VCaP (cell line): ENCODE measurements around the gene SLC10A3.
"Not testable (repeated sequence)": the region's sequence is repeated elsewhere in the genome, so short reads cannot be mapped to it uniquely, and the experiment has no call there.

Experiments
- H3K27ac ChIP-seq: fragments of 450-650 bp; 2 replicates; pipeline ENCODE4 v1.5.1; 2017
- TF ChIP-seq, protein P1 (sequence below): fragments of 450-650 bp; conservative IDR thresholded peaks from 2 replicates; pipeline ENCODE4 v1.5.1; 2017; ENCODE audit warnings: mild to moderate bottlenecking, moderate library complexity

Gene SLC10A3

DNA sequence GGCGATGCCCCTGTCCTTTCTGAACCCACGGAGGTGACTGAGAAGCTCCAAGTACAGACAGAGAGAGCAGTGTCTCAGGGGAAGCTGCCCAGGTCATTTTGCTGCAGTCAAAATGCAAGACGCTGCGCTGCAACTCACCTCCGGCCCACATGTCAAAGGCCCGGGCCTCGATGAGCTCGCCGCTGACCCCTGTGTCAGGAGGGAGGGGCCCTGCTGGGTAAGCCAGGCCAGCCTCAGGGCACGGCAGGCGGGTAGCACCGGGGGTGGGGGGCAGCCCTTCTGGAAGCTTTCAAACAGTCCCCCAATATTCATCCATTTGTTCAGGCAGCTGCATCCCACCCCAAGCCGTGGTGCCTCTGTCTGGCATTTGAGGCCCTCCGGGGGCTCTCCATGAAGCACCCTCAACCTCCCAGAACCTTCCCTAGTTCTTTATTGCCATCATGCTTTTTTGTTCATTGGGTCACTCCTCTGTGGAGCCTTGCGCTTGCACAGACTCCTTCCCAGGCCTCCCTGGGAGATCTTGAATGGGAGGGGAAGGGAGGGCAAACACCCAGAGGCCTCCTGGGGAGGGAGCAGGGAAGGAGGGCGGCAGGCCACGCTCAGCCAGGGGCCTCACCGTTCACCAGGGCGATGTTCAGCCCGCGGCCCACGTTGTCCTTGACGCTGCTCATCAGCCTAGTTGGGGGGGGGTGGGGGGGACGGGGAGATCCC lies 17.4 kb upstream of the SLC10A3 start:
- no peak overlapping the region for H3K27ac ChIP-seq
- TF ChIP-seq, protein P1, sequence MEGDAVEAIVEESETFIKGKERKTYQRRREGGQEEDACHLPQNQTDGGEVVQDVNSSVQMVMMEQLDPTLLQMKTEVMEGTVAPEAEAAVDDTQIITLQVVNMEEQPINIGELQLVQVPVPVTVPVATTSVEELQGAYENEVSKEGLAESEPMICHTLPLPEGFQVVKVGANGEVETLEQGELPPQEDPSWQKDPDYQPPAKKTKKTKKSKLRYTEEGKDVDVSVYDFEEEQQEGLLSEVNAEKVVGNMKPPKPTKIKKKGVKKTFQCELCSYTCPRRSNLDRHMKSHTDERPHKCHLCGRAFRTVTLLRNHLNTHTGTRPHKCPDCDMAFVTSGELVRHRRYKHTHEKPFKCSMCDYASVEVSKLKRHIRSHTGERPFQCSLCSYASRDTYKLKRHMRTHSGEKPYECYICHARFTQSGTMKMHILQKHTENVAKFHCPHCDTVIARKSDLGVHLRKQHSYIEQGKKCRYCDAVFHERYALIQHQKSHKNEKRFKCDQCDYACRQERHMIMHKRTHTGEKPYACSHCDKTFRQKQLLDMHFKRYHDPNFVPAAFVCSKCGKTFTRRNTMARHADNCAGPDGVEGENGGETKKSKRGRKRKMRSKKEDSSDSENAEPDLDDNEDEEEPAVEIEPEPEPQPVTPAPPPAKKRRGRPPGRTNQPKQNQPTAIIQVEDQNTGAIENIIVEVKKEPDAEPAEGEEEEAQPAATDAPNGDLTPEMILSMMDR = no peak

DNA sequence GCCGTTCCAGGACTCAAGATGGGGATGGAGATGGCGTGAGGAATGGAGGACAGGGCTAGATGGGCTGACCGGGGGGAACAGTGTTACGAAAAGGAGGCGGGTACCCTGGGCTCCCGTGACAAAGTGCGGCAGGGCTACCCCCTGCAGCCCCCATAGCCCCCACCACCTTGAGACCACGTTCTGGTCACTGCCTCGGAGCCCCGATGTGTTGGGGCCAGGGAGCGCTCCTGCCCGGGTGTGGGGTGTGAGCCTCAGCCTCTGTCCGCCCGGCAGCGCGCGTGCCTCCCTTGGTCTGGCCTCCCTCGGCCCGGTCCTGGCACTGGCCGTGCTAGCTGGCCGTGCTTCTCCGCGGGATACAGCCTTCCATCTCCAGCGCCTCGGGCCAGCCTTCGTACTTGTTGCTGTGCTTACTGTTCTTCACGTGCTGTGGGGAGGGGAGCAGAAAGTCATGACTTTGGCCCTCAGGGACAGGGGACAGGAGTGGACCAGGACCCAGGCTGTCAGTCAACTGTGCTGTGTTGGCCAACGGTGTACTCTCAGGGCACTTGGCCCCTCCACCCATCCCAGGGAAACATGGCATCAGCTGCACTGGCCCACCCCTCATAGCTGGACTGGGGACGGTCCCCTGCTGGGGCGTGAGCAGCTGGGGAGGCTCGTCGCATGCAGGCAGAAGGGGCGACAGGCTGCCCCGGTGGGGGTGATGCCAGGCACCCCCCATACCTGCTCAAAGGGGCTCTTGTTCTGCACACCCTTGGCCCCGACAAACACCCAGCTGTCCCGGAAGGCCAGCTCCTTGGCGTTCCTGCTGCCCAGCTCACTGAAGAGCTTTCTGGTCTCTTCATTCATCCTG lies 16.3 kb upstream of the SLC10A3 start:
- TF ChIP-seq, protein P1 = no peak
- H3K27ac ChIP-seq = no peak overlapping the region

DNA sequence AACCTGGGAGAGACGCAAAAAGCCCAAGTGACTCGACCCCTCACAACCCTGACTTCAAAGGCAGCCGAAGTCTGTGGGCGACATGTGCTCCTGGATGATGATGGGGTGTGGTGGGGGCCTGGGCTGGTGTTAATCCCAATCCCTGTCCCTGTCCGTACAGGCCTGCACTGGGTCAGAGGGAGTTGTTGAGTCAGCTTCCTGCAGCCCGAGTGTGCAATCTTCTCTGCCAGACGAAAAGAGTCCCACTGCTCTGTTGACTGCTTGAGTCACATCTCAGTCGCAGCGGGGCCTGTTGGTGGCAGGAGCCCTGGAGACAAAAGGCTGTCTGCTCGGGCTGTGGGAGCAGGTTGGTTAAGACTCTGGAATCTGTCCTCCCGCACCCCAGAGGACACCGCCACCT lies 15.3 kb upstream of the SLC10A3 start:
- H3K27ac ChIP-seq = no peak overlapping the region
- TF ChIP-seq, protein P1 = no peak

- H3K27ac ChIP-seq = no peak overlapping the region
- TF ChIP-seq, protein P1 = no peak
Observed at GRCh38 chrX:154502989-154503388, 12.6 kb upstream of the SLC10A3 start.

- no peak overlapping the region for H3K27ac ChIP-seq
- TF ChIP-seq, protein P1 = no peak
Observed at GRCh38 chrX:154502098-154502497, 11.7 kb upstream of the SLC10A3 start.

GRCh38 chrX:154501423-154501822 lies 11.0 kb upstream of the SLC10A3 start:
- not testable (repeated sequence) for H3K27ac ChIP-seq

DNA sequence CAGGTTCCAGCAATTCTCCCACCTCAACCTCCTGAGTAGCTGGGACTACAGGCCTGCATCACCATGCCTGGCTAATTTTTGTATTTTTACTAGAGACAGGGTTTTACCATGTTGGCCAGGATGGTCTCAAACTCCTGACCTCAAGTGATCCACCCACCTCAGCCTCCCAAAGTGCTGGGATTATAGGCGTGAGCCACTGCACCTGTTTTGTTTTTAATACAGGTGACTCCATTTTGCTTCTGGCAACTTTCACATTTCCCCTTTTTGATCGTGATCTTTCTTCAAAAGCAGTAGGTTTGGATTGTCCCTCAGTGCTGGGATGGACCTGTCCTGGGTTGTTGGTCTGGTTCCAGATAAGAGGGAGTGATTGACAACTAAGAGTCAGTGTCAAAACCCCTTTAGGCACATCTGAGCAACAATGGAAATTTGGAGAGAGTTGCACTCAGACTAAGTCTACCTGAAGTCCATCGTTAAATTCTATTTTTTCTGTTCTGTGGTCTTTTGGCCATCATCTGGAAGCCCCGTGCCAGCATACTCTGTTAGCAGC lies 6.2 kb upstream of the SLC10A3 start:
- H3K27ac ChIP-seq = not testable (repeated sequence)

GRCh38 chrX:154495472-154495922 lies 5.1 kb upstream of the SLC10A3 start:
- TF ChIP-seq, protein P1 = no peak
- H3K27ac ChIP-seq = no peak overlapping the region
